NB4 (cell line): Measurements from ENCODE around the gene SENP8.
"Not testable (repeated sequence)": the region's sequence is repeated elsewhere in the genome, so short reads cannot be mapped to it uniquely, and the experiment has no call there.

ENCODE experiments used
- DNase-seq: peaks from one replicate; pipeline ENCODE4 v3.0.0; 2010; ENCODE audit warnings: low read depth
- H3K4me3 ChIP-seq: one replicate; pipeline ENCODE4 v1.5.1; 2011; ENCODE audit warnings: mild to moderate bottlenecking, low read depth, low read length, moderate library complexity
- MYC ChIP-seq: IDR thresholded peaks from 2 replicates; pipeline ENCODE4 v1.6.1; 2011; ENCODE audit warnings: low read depth, low read length
- POLR2A ChIP-seq: IDR thresholded peaks from 2 replicates; pipeline ENCODE4 v1.6.1; 2011; ENCODE audit warnings: mild to moderate bottlenecking; ENCODE audit not compliant: insufficient read length; ENCODE audit errors: extremely low read depth
- TF ChIP-seq, protein P1 (sequence below): IDR thresholded peaks from 2 replicates; pipeline ENCODE4 v1.6.1; 2011; ENCODE audit warnings: low read depth, low read length
- TF ChIP-seq, protein P2 (sequence below): IDR thresholded peaks from one replicate; pipeline ENCODE4 v1.5.1; 2012; ENCODE audit warnings: low read depth, low read length

Gene SENP8

DNA sequence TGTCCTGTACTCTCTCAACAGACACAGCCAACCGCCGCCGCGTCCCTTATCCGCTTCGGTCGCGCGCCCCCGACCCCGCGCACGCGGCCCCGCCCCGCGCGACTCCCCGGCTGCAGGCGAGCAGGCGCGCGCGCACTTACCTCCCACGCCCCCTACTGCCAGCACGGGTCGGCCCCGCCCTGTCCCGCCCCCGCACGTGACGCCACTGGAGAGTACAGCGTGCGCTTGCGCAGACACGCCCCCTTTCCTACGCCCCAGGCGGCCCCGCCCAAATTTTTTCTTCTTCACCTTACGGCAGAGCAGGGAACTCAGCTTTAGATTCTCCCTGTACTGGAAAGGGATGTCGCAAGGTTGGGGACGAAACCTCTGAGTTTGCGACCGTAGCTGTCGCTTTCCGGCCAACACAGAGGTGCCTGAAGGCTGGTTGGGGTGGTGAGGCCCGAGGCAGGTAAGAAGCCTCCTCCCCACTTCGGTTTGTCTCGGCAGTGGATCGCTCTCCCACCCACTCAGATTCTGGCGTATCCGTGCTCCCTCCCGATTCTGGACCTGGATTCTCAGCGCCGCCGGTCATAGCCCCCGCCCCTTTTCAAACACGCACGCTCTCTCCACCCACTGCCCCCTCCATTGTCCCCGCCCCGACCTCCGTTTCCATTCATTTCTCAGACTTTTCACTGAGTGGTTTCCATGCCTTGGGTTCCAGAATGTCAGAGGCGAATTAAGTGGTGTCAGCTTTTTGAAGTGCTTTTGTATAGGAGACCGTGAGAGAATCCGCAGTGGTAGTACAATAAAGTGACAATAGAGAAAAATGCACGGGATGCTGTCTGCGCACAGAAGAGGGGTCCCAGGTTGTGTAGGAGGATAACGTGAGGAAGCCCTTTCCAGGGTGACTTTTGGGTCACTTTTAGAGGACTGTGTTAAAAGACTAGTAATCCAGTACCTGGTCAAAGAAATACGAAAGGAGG lies at the start of gene SENP8, which contains the start of gene MYO9A:
Gene SENP8, plus strand, starts transcription at position 387 of the 962 bp plus-strand sequence. CDS start 21,221 bp downstream, outside the sequence.
Gene MYO9A, minus strand, starts transcription at position 134 of the 962 bp plus-strand sequence. CDS start 71,587 bp downstream, outside the sequence.
- DNase-seq = peak; percentile 97
- TF ChIP-seq POLR2A (peak; percentile 81), MYC (peak; percentile 65)
- TF ChIP-seq, protein P1, sequence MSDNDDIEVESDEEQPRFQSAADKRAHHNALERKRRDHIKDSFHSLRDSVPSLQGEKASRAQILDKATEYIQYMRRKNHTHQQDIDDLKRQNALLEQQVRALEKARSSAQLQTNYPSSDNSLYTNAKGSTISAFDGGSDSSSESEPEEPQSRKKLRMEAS = peak; percentile 94
- TF ChIP-seq, protein P2, sequence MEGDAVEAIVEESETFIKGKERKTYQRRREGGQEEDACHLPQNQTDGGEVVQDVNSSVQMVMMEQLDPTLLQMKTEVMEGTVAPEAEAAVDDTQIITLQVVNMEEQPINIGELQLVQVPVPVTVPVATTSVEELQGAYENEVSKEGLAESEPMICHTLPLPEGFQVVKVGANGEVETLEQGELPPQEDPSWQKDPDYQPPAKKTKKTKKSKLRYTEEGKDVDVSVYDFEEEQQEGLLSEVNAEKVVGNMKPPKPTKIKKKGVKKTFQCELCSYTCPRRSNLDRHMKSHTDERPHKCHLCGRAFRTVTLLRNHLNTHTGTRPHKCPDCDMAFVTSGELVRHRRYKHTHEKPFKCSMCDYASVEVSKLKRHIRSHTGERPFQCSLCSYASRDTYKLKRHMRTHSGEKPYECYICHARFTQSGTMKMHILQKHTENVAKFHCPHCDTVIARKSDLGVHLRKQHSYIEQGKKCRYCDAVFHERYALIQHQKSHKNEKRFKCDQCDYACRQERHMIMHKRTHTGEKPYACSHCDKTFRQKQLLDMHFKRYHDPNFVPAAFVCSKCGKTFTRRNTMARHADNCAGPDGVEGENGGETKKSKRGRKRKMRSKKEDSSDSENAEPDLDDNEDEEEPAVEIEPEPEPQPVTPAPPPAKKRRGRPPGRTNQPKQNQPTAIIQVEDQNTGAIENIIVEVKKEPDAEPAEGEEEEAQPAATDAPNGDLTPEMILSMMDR = no peak
- H3K4me3 ChIP-seq = peak within 1 kb of the TSS; percentile 84

DNA sequence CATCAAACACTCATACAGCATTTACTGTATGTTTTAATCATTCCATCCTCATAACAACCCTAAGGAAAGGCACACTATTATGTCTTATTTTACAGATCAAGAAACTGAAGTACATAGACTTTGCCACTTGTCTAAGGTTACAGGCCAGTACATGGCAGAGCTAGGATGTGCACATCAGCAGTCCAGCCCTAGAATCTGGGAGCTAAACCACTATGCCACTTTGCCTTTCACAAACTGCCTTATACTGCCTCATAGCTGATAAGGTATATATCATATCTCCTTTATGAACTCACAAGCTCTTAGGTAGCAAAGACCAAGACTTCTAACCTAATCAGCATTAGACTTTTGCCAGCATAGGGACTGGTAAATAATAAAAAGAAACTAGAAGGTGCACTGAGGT lies 49.3 kb upstream of the SENP8 start:
- DNase-seq = no peak
- no peak overlapping the region for H3K4me3 ChIP-seq
- TF ChIP-seq, protein P2 = no peak
- no peak for TF ChIP-seq MYC
- TF ChIP-seq POLR2A = no peak
- TF ChIP-seq, protein P1 = no peak

DNA sequence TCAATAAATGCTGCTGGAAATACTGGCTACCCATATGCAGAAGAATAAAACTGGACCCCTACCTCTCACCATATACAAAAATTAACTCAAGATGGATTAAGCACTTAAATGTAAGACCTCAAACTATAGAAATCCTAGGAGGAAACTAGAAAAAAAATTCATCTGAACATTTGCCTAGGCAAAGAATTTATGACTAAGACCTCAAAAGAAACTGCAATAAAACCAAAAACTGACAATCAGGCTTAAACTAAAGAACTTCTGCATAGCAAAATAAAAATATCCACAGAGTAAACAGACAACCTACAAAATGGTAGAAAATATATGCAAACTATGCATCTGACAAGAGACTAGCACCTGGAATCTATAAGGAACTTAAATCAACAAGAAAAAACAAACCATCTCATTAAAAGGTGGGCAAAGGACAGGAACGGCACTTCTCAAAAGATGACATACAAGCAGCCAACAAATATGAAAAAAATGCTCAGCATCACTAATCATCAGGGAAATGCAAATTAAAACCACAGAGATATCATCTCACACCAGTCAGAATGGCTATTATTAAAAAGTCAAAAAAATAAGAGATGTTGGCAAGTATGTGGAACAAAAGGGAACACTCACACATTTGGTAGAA lies 47.3 kb upstream of the SENP8 start:
- no peak overlapping the region for H3K4me3 ChIP-seq
- TF ChIP-seq MYC (no peak), POLR2A (no peak)
- TF ChIP-seq, protein P1 = no peak
- TF ChIP-seq, protein P2 = no peak
- DNase-seq = no peak

DNA sequence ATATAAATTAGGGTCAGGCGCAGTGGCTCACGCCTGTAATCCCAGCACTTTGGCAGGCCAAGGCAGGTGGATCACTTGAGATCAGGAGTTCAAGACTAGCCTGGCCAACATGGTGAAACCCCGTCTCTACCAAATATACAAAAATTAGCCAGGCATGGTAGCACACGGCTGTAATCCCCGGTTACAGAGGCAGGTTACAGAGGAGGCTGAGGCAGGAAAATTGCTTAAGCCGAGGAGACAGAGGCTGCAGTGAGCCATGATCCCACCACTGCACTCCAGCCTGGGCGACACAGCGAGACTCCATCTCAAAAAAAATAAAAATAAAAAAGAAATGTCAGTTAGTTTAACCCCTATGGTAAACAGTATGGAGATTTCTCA lies 46.8 kb upstream of the SENP8 start:
- not testable (repeated sequence) for H3K4me3 ChIP-seq

DNA sequence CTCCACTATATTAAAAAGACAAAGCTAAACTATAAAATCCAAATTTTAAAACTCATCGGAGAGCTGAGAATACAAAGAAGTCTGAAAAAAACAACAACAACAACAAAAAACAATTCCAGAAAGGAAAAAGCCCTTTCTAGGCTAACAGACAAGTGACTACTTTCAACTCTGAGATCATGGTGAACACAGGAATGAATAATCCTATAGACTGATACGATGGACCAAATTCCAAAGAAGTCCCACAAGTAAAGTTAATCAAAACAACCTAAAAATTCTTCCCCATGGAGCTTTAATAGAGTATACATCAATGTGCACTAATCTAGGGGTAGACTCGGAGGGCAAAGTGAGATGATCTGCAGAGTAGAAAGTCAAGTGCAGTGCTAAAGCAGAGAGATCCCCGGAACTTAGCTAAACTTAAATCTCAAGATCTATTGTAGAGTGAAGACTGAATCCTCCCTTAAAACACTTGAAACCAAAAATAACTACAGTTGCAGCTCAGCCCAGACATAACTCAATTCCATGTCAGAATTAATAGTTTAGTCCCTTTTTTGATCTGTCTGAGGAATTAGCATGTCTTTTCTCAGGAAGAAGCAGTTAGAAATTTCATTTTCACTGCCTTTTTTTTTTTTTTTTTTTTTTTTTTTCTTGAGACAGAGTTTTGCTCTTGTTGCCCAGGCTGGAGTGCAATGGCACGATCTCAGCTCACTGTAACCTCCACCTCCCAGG lies 43.7 kb upstream of the SENP8 start:
- no peak for DNase-seq
- H3K4me3 ChIP-seq = no peak overlapping the region
- TF ChIP-seq MYC (no peak), POLR2A (no peak)
- TF ChIP-seq, protein P2 = no peak
- TF ChIP-seq, protein P1 = no peak

More for the DNA sequence above, 46.8 kb upstream of the SENP8 start:
- not testable (repeated sequence) for DNase-seq
